IPS-18a (cell line): ENCODE results near the gene CHMP3.

Source experiments
- H3K27ac ChIP-seq: one replicate; pipeline ENCODE4 v1.5.1; 2013; ENCODE audit warnings: low read length
- H3K27me3 ChIP-seq: one replicate; pipeline ENCODE4 v1.6.1; 2013; ENCODE audit warnings: mild to moderate bottlenecking, low read length; ENCODE audit not compliant: control insufficient read depth, insufficient read depth
- H3K36me3 ChIP-seq: one replicate; pipeline ENCODE4 v1.6.1; 2013; ENCODE audit warnings: low read depth, low read length; ENCODE audit not compliant: control insufficient read depth
- H3K4me1 ChIP-seq: one replicate; pipeline ENCODE4 v1.6.1; 2013; ENCODE audit warnings: low read depth, low read length; ENCODE audit not compliant: control insufficient read depth
- H3K4me3 ChIP-seq: one replicate; pipeline ENCODE4 v1.5.1; 2013; ENCODE audit warnings: low read length
- H3K9ac ChIP-seq: one replicate; pipeline ENCODE4 v1.6.1; 2013; ENCODE audit warnings: mild to moderate bottlenecking, low read length, moderate library complexity
- H3K9me3 ChIP-seq: one replicate; pipeline ENCODE4 v1.6.1; 2013; ENCODE audit warnings: low read depth, low read length; ENCODE audit not compliant: control insufficient read depth

Gene CHMP3

GRCh38 chr2:86454238-86454637, 109.0 kb downstream of the CHMP3 start:
- no peaks in the 10 kb centered on the region for H3K9me3 ChIP-seq
- peaks cover 62% of the 10 kb centered on the region for H3K36me3 ChIP-seq
- no peaks in the 10 kb centered on the region for H3K27me3 ChIP-seq
- H3K9ac ChIP-seq, result no peak overlapping the region
- no peak overlapping the region for H3K27ac ChIP-seq
- peaks cover 6% of the 10 kb centered on the region for H3K4me1 ChIP-seq
- H3K4me3 ChIP-seq, result no peak overlapping the region

DNA sequence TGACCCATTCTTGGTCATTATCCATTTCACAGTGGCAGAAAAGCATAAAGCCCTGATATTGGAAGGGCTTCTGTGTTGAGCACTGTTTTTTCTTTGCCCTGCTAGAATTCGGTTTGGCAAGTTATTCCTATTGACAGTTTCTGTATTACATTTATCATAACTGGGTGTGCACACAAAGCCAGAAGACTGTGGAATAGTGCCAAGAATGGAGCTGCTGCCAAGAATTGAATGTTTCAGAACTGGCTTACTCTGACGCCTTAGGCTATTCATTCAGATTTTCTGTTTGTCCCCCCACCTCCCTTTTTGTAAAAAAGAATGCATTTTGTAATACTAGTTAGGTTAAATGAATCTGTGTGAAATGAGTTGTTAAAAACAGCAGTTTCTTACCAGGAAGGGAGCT, 109.4 kb downstream of the CHMP3 start:
- H3K27me3 ChIP-seq, result no peaks in the 10 kb centered on the region
- peaks cover 10% of the 10 kb centered on the region for H3K4me1 ChIP-seq
- peaks cover 61% of the 10 kb centered on the region for H3K36me3 ChIP-seq
- H3K9me3 ChIP-seq, result no peaks in the 10 kb centered on the region
- no peak overlapping the region for H3K9ac ChIP-seq
- no peak overlapping the region for H3K27ac ChIP-seq
- H3K4me3 ChIP-seq, result no peak overlapping the region
